ENCODE data around the gene RASD2.

GRCh38 chr22:35548722-35549112, 8.1 kb downstream of the RASD2 start:
- TF ChIP-seq POLR2AphosphoS5 (IDR thresholded peaks at IDR 0.05; ENCODE audit: low read depth, low read length) = no peak
- TF ChIP-seq TAF1 (IDR thresholded peaks at IDR 0.05; ENCODE audit: borderline replicate concordance, insufficient read depth, low read length) = no peak
- no peak for TF ChIP-seq SIN3A (IDR thresholded peaks at IDR 0.05; ENCODE audit: borderline replicate concordance, insufficient read depth, low read length)
- no peak for TF ChIP-seq FOXP2 (optimal IDR thresholded peaks at IDR 0.05; ENCODE audit: borderline replicate concordance, extremely low read depth, extremely low read length, insufficient read depth)
